Measurements from ENCODE around the gene MEIS3.
A peak's percentile ranks its signal among the peaks of the same experiment; 100 is the strongest.

Gene MEIS3

DNA sequence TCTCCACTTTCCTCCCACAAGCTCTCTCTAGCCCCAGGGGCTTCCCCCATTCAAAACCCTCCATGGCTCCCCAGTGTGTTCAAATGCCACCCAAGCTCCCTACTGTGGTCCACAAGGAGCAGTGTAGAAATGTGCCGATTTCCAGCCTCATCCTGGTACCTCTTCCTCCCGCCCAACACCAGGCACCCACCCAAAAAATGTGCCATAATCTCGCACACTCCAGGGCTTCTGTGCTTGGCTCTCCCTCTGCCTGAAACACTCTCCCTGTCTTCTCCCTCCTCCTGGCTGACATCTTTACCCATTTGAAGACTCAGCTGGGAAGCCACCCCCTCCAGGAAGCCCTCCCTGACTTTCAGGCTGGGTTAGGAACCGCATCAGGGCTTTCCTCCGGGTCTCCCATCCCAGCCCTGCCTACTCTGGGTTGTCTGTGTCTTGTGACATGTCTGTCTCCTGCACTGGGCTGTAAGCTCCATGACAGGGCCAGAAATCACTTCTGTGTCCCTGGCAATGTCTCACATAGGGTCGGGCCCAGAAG, 16.6 kb upstream of the MEIS3 start:
- no peak overlapping the region for H3K27ac ChIP-seq (ENCODE audit: low read length)
- H3K9me3 ChIP-seq (ENCODE audit: control insufficient read depth, insufficient read depth, low read length): no peaks in the 10 kb centered on the region
- H3K4me3 ChIP-seq (ENCODE audit: low read length): no peak overlapping the region
- H3K4me1 ChIP-seq (ENCODE audit: control insufficient read depth, insufficient read depth, low read length): no peaks in the 10 kb centered on the region
- WGBS (ENCODE audit: insufficient coverage, insufficient read length): no CpG with 5 or more reads among the region's 6 CpGs
- no peak for DNase-seq (ENCODE audit: low read depth, low spot score)
- no peaks in the 10 kb centered on the region for H3K36me3 ChIP-seq (ENCODE audit: control insufficient read depth, insufficient read depth, low read length)
- no peaks in the 10 kb centered on the region for H3K27me3 ChIP-seq (ENCODE audit: control insufficient read depth, insufficient read depth, low read length)

DNA sequence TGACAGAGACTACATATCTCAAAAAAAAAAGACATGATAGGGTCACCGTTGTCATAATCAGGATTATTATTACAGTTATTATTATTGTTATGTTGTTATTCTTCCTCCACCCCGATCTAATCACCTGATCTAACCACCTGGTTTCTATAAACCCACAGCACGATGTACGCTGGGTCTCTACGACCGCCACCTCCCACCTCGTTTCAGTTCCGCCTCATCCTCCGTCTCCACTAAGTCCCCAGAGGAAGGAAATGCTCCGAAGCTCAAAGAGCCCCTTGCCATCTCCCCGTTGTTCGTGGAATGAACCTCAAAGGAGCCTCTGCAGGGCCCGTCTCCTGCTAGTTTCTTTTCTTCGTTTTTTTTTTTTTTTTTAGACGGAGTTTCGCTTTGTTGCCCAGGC, 15.9 kb upstream of the MEIS3 start:
- Histone ChIP-seq H3K9me3 (ENCODE audit: control insufficient read depth, insufficient read depth, low read length) (no peaks in the 10 kb centered on the region), H3K36me3 (ENCODE audit: control insufficient read depth, insufficient read depth, low read length) (no peaks in the 10 kb centered on the region), H3K4me1 (ENCODE audit: control insufficient read depth, insufficient read depth, low read length) (no peaks in the 10 kb centered on the region), H3K27ac (ENCODE audit: low read length) (no peak overlapping the region), H3K4me3 (ENCODE audit: low read length) (no peak overlapping the region), H3K27me3 (ENCODE audit: control insufficient read depth, insufficient read depth, low read length) (no peaks in the 10 kb centered on the region)
- no CpG with 5 or more reads among the region's 16 CpGs for WGBS (ENCODE audit: insufficient coverage, insufficient read length)
- no peak for DNase-seq (ENCODE audit: low read depth, low spot score)

DNA sequence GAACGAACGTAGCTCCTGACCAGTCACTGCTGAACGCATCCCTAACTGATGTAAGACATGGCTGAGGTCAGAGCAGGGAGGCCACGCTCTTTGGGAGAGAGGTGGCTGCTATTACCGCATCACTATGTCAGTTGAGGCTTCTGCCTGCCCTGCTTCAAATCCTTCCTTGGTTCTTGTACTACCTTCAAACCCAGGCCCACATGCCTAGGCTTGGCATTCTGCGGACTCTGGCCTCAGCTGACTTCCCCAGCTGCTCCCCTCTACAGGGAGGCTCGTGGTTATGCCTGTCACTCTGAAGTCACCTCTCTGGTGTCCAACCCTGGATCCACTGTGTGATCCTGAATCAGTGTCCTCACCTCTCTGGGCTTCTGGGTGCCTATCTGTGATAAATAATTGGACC, 14.8 kb upstream of the MEIS3 start:
- no peak overlapping the region for H3K27ac ChIP-seq (ENCODE audit: low read length)
- H3K36me3 ChIP-seq (ENCODE audit: control insufficient read depth, insufficient read depth, low read length): no peaks in the 10 kb centered on the region
- H3K4me1 ChIP-seq (ENCODE audit: control insufficient read depth, insufficient read depth, low read length): no peaks in the 10 kb centered on the region
- no peaks in the 10 kb centered on the region for H3K27me3 ChIP-seq (ENCODE audit: control insufficient read depth, insufficient read depth, low read length)
- H3K9me3 ChIP-seq (ENCODE audit: control insufficient read depth, insufficient read depth, low read length): no peaks in the 10 kb centered on the region
- no peak overlapping the region for H3K4me3 ChIP-seq (ENCODE audit: low read length)
- no peak for DNase-seq (ENCODE audit: low read depth, low spot score)
- no CpG with 5 or more reads among the region's 7 CpGs for WGBS (ENCODE audit: insufficient coverage, insufficient read length)

DNA sequence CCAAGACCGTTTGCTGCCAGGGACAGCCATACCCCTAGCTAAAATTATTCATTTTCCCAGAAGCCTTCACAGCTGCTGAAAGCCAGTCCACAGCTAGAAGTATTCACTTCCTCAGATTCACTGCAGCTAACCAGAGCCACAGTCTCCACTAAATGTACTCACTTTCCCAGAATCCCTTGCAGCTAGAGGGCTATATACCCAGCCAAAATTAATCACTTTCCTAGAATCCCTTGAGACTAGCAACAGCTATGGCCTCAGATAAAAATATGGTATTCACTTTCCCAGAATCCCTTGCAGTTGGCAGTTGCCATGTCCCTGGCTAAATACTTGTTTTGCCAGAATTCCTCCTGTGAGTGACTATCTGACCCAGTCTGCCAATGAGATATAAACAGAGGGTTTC, 13.8 kb upstream of the MEIS3 start:
- H3K27me3 ChIP-seq (ENCODE audit: control insufficient read depth, insufficient read depth, low read length): no peaks in the 10 kb centered on the region
- no peaks in the 10 kb centered on the region for H3K4me1 ChIP-seq (ENCODE audit: control insufficient read depth, insufficient read depth, low read length)
- no peaks in the 10 kb centered on the region for H3K9me3 ChIP-seq (ENCODE audit: control insufficient read depth, insufficient read depth, low read length)
- H3K27ac ChIP-seq (ENCODE audit: low read length): no peak overlapping the region
- DNase-seq (ENCODE audit: low read depth, low spot score): no peak
- H3K36me3 ChIP-seq (ENCODE audit: control insufficient read depth, insufficient read depth, low read length): no peaks in the 10 kb centered on the region
- WGBS (ENCODE audit: insufficient coverage, insufficient read length): no CpG with 5 or more reads among the region's 1 CpG
- no peak overlapping the region for H3K4me3 ChIP-seq (ENCODE audit: low read length)

DNA sequence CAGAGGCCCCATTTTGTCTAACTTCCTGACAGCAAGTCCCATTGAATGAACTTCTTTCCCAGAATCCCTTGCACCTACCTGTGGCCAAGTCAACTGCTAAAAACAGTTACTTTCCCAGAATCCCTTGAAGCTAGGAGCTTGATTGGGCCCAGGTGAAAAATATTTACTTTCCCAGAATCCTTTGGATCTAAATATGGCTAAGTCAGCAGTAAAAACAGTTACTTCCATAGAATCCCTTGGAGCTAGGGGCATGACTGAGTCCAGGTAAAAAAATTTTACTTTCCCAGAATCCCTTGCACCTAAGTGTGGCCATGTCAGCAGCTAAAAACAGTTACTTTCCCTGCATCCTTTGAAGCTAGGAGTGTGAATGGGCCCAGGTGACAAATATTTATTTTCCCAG, 13.2 kb upstream of the MEIS3 start:
- H3K27me3 ChIP-seq (ENCODE audit: control insufficient read depth, insufficient read depth, low read length): no peaks in the 10 kb centered on the region

DNA sequence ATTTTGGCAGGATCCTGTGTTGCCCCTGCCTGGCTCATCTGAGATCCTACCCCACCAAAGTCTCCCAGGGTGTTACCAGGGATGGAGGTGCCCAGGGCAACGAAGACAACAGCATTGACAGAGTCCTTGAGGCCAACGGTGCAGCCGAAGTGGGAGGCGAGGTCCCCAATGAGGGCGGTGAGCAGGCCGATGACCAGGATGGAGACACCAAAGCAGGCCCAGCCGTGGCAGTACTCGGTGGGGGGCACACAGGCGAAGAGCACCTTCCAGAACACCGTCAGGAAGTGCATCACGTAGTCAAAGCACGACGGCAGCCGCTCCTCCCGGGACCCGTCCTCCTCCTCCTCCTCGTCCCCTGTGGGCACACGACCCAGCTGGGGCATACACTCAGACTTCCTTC, 12.8 kb upstream of the MEIS3 start:
- H3K27me3 ChIP-seq (ENCODE audit: control insufficient read depth, insufficient read depth, low read length): no peaks in the 10 kb centered on the region
- no peaks in the 10 kb centered on the region for H3K36me3 ChIP-seq (ENCODE audit: control insufficient read depth, insufficient read depth, low read length)
- no peak overlapping the region for H3K4me3 ChIP-seq (ENCODE audit: low read length)
- WGBS (ENCODE audit: insufficient coverage, insufficient read length): no CpG with 5 or more reads among the region's 18 CpGs
- H3K27ac ChIP-seq (ENCODE audit: low read length): no peak overlapping the region
- no peaks in the 10 kb centered on the region for H3K4me1 ChIP-seq (ENCODE audit: control insufficient read depth, insufficient read depth, low read length)
- H3K9me3 ChIP-seq (ENCODE audit: control insufficient read depth, insufficient read depth, low read length): no peaks in the 10 kb centered on the region
- no peak for DNase-seq (ENCODE audit: low read depth, low spot score)

More for the DNA sequence above, 13.2 kb upstream of the MEIS3 start:
- Histone ChIP-seq H3K36me3 (ENCODE audit: control insufficient read depth, insufficient read depth, low read length) (no peaks in the 10 kb centered on the region), H3K9me3 (ENCODE audit: control insufficient read depth, insufficient read depth, low read length) (no peaks in the 10 kb centered on the region), H3K4me1 (ENCODE audit: control insufficient read depth, insufficient read depth, low read length) (no peaks in the 10 kb centered on the region), H3K4me3 (ENCODE audit: low read length) (no peak overlapping the region), H3K27ac (ENCODE audit: low read length) (no peak overlapping the region)
- no peak for DNase-seq (ENCODE audit: low read depth, low spot score)

DNA sequence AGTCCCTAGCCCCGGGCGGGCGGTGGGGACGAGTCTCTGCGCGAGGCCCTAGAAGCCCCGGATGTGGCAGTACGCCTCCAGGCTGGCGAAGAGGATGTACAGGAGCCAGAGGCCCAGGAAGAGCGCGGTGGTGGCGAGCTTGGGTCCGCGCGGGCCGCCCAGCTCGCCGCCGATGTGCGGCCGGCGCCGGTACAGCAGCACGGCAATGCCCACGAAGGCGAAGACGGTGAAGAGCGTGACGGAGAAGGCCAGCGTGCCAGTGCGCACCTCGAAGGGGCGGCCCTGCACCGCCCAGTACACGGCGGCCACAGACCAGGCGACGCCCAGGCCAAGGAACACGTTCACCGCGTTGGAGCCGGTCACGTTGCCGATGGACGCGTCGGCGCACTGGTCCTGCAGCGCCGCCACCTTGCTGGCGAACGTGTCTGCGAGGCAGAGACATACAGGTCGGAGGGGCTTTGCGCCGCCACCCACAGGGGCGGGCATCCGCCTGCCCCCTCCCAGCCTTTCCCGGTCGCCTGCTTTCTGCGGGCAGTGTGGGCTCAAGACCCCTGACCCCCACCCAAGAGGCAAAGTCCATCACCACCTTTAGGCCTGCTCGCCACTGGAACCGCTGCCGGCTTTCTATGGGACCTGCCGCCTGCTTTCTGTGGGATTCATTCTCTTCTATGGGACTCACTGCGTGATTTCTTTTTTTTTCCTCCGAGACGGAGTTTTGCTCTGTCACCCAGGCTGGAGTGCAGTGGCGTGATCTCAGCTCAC, 10.9 kb upstream of the MEIS3 start:
- WGBS (ENCODE audit: insufficient coverage, insufficient read length): no CpG with 5 or more reads among the region's 69 CpGs
- H3K9me3 ChIP-seq (ENCODE audit: control insufficient read depth, insufficient read depth, low read length): no peaks in the 10 kb centered on the region
- H3K27ac ChIP-seq (ENCODE audit: low read length): no peak overlapping the region
- no peaks in the 10 kb centered on the region for H3K36me3 ChIP-seq (ENCODE audit: control insufficient read depth, insufficient read depth, low read length)
- peak overlapping the region; percentile 5; the same call in 1 of the 2 replicates for H3K4me3 ChIP-seq (ENCODE audit: low read length)
- H3K4me1 ChIP-seq (ENCODE audit: control insufficient read depth, insufficient read depth, low read length): no peaks in the 10 kb centered on the region
- H3K27me3 ChIP-seq (ENCODE audit: control insufficient read depth, insufficient read depth, low read length): no peaks in the 10 kb centered on the region
- no peak for DNase-seq (ENCODE audit: low read depth, low spot score)

DNA sequence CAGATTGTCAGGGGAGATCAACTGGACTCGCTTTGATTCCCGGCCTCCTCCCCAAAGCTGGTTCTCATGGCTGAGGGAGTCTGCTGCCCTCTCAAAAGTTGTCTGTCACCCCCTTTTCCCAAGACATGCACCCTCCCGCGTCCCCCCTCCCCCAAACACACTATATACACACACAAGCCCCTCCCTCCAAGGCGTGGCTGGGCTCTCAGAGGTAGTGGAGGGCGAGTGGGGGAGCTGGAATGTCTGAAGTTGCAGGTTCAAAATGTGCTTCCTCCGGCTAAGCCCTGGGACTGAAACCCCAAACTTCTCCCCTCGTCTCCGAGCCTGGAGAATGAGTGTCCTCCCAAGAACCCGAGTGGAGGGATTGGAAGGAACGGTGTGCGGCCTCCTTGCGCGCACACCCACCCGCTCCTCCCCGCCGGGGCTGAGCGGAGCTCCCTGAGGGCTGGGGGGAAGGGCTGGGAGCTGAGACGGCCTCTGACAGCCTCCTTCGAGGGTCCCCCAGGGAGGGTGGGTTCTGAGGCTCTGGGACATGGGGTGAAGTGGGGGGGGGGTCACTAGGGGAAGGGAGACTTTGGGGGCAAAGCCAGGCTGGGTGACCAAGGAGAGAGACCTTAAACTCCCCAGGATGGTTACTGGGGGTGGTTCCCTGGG, 9.9 kb upstream of the MEIS3 start:
- no CpG with 5 or more reads among the region's 20 CpGs for WGBS (ENCODE audit: insufficient coverage, insufficient read length)
- Histone ChIP-seq H3K27ac (ENCODE audit: low read length) (no peak overlapping the region), H3K4me3 (ENCODE audit: low read length) (peak overlapping the region; percentile 17; the same call in 1 of the 2 replicates), H3K27me3 (ENCODE audit: control insufficient read depth, insufficient read depth, low read length) (no peaks in the 10 kb centered on the region), H3K36me3 (ENCODE audit: control insufficient read depth, insufficient read depth, low read length) (no peaks in the 10 kb centered on the region), H3K9me3 (ENCODE audit: control insufficient read depth, insufficient read depth, low read length) (no peaks in the 10 kb centered on the region), H3K4me1 (ENCODE audit: control insufficient read depth, insufficient read depth, low read length) (no peaks in the 10 kb centered on the region)
- DNase-seq (ENCODE audit: low read depth, low spot score): no peak

DNA sequence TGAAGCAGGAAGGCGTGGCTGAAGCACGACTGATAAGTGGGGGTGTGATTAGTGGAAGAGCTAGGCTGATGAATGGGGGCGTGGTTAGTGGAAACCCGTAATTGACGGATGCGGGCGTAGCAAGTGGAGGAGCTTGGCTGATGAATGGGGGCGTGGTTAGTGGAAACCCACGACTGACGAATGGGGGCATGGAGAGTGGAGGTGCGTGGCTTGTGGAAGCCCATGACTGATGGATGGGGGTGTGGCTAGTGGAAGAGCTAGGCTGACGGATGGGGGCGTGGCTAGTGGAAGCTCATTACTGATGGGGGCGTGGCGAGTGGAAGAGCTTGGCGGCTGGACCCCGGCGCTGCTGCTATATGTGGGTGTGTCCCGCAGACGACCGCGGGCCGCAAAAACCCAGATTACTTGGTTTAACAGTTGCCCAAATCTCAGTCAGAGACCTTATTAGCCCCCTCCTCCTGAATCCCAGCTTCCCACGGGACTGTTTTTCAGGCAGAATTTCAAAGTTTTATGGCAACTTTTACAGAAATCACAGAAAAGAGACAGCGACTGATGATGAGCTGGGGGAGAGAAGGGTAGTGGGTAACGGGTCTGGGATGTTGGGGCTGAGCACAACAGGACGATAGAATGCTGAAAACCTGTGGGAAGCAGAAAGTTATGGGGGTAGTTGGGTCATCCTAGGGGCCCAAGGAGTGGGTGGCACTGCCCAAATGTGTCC, 9.0 kb upstream of the MEIS3 start:
- Histone ChIP-seq H3K9me3 (ENCODE audit: control insufficient read depth, insufficient read depth, low read length) (no peaks in the 10 kb centered on the region), H3K36me3 (ENCODE audit: control insufficient read depth, insufficient read depth, low read length) (no peaks in the 10 kb centered on the region), H3K4me3 (ENCODE audit: low read length) (no peak overlapping the region; the same call in 1 of the 2 replicates), H3K4me1 (ENCODE audit: control insufficient read depth, insufficient read depth, low read length) (no peaks in the 10 kb centered on the region), H3K27me3 (ENCODE audit: control insufficient read depth, insufficient read depth, low read length) (peaks cover 7% of the 10 kb centered on the region), H3K27ac (ENCODE audit: low read length) (no peak overlapping the region)
- DNase-seq (ENCODE audit: low read depth, low spot score): peak; percentile 100
- no CpG with 5 or more reads among the region's 27 CpGs for WGBS (ENCODE audit: insufficient coverage, insufficient read length)
